Stromal cell of bone marrow (primary cell): ENCODE data around the gene CPZ.

ENCODE experiments used
- DNase-seq: peaks from one replicate; pipeline ENCODE4 v3.0.0-alpha.2; 2012; ENCODE audit warnings: low read depth

Gene CPZ

GRCh38 chr4:8595237-8596087 is 2.9 kb downstream of the CPZ start:
- no peak for DNase-seq

- DNase-seq: no peak
Measured at GRCh38 chr4:8596891-8597290, 4.3 kb downstream of the CPZ start.

- DNase-seq: no peak
Measured at GRCh38 chr4:8597319-8597718, 4.8 kb downstream of the CPZ start.

DNA sequence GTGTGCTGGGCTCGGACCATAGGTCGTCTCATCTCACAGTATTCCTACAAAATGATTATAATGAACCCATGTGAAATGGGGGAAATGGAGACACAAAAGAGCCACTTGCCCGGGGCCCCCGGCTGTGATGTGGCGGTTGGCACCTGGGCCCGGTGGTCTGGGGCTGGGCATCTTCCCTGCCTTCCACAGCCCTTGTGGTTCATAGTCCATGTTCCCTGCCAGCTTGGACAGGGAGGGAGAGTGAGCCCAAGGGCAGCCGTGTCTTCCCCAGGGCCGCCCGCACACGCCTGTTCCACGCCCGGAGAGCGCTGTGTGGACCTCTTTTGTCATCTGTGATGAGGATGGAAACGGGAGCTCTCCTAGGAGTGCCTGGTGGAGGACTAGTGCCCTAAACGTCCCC is 5.2 kb downstream of the CPZ start:
- DNase-seq: no peak

DNA sequence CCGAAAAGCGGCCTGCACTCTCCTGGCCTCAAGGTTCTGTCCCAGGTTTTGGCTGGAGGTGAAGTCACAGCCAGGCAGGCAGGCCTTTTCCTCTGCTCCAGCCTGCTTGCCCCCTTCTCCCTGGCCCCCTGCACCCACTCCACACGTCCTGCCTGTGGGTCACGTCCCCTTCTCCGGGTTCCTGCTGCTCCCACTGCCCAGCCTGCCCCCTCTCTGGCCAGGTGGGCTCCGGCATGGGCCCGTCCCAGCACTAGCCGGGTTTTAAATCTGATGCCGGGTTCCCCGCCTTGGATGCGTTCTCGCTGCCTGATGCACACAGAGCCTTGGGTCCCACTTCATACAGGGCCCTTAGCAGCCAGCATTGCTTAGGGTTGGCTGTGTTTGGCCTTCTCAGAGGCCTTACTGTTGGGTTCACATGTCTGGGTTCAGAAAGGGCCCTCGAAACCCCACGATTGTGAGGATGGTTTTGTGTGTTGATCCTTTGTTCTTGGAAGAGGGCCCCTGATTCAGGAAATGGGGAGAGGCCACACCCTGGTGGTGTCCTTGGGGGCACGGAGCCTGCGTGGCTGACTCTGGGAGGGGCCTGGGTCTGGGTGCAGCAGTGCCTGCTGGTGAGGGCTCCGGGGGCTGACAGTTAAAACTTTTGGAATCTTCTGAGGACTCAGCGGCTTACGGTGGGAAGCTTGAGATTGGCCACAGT is 6.0 kb downstream of the CPZ start:
- DNase-seq: no peak

DNA sequence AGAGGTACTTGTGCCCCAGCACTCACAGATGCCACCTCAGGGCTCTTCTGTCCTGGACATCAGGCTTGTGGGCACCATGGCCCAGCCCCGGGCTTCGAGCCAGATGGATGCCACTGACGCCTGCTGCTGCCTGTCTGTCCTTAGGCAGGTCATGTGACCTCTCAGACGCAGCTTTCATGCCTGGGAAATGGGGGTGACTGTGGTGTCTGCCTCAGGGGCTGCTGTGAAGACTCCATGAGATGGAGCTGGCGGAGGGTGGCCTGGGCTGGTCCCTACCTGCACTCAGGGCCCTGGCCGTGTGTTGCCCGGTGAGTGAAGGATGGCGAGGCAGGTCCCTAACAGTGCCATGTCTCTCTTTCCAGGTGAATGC is 6.5 kb downstream of the CPZ start:
- DNase-seq: no peak

GRCh38 chr4:8599657-8600056 is 7.1 kb downstream of the CPZ start:
- DNase-seq: peak; percentile 59

GRCh38 chr4:8600266-8600665 is 7.7 kb downstream of the CPZ start:
- DNase-seq: no peak

DNA sequence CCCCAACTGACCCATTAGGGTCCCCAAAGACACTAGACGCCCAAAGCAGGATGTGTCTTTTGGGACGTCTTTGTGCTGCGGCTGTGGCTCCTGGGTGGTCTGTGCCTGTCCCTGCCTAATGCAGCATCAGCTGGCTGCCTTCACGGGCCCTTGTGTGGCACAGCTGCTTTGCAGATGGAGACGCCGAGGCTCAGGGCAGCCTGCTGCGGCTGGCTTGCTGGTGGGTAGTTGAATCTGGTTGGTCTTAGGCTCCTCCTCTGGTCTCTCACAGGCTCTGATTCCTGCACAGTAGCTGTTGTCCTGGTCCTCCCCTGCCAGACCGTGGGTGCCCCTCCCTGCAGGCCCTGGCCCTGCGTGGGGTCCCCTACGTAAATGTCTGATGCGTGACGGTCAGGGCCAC is 8.1 kb downstream of the CPZ start:
- no peak for DNase-seq

DNA sequence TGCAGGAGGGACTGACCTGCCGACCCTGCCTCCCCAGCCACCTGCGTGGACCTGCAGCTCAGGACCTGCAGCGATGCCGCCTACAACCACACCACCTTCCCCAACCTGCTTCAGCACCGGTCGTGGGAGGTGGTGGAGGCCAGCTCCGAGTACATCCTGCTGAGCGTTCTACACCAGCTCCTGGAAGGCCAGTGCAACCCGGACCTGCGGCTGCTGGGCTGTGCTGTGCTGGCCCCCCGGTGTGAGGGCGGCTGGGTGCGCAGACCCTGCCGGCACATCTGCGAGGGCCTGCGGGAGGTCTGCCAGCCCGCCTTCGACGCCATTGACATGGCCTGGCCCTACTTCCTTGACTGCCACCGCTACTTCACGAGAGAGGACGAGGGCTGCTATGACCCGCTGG is 8.5 kb downstream of the CPZ start:
- DNase-seq: no peak

DNA sequence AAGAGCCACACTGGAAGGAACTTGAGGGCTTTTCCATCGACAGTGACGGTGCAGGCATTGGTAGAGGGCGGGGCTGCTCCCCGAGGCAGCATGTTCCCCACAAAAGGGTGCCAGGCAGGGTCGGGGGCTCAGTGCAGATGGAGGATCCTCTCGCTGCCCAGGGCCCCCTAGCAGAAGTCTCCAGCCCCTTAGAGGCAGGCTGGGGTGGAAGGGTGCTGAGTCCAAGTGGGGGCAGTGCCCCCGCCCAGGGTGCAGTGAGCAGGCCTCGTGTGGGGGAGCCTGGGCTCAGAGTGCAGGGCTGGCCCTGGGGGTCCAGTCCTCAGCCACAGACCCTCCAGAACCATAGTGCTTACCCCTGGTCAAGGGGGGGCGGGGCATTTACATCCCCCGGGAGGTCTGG is 9.0 kb downstream of the CPZ start:
- no peak for DNase-seq

- DNase-seq: no peak
Measured at GRCh38 chr4:8602686-8603430, 10.3 kb downstream of the CPZ start.

GRCh38 chr4:8603931-8604330 is 11.4 kb downstream of the CPZ start:
- no peak for DNase-seq

DNA sequence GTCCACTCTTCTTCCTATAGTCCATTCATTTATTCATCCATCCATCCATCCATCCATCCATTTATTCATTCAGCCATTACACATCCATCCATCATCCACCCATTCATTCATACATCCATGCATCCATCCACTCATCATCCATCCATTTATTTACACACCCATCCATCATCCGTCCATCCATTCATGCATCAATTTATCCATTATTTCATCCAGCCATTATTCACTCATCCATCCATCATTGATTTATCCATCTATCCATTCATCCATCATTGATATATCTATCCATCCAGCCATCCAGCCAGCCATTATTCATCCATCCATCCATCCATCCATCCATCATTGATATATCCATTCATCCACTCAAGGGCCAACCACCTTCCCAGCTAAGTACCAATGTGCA is 12.7 kb downstream of the CPZ start:
- no peak for DNase-seq

GRCh38 chr4:8606476-8606875 is 13.9 kb downstream of the CPZ start:
- DNase-seq: no peak

- DNase-seq: no peak
Measured at GRCh38 chr4:8606966-8607365, 14.4 kb downstream of the CPZ start.

- no peak for DNase-seq
Measured at GRCh38 chr4:8607603-8608481, 15.3 kb downstream of the CPZ start.

DNA sequence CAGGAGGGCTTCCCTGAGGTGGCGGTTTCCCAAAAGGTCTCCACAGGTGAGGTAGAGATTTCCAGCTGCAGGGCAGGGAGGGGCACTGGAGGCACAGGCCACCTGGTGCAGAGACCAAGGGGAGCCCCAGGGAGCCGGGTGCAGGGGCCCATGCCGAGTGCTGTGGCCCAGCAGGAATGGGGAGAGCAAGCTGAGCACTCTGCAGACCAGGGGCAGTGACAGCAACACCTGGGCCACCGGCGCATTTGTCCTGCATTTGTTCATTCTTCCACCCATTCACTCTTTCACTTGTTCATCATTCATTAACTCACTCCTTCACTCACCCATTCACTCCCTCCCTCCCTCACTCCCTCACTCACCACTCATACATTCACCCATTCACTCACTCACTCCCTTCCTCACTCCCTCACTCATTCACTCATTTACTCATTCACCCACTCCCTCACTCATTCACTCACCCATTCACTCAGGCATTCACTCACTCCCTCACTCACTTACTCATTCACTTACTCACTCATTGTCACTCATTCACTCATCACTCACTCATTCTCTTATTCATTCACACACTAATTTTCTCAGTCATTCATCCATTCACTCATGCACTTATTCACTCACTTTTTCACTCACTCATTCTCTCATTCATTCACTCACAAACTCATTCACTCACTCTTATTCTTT is 16.3 kb downstream of the CPZ start:
- no peak for DNase-seq

DNA sequence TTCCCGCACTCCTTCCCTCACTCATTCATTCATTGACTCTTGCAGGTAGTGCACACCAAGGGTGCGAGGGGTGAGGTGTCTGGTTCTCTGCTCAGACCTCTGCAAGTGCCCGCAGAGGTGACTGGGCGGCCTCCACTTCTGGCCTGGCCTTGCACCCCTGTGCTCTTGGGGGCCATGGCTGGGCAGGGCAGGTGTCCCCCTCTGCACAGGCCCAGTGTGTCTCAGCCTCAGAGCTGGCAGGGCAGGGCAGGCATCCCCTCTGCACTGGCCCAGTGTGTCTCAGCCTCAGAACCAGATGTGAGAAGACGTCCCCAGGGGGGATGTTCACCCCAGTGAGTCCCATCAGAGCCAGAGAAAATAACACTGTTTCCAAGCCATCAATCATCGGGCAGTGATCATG is 16.8 kb downstream of the CPZ start:
- no peak for DNase-seq

DNA sequence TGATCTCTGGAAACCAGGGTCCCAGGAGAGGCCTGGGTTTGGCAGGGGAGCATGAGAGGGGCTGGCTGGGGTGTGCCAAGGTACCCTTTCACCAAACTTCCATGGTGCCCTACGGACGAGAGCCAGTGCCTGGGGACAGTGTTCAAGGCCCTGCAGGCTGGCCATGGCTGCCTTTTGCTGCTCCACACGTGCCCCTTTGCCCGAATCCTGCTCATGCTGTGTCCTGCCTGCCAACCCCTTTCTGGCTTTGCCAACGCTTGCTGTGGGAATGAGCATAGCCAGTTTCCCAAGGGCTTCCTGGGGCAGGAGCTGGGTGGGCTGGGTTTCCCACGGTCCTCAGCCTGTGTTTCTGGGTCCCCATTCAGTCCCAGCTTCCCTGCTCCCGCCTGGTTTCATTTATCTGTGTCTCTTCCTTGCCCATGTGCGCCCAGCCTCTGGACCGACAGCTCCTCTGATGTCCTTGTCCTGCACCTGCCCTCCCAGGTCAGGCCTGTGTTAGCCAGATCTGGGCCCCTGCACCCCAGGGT is 17.3 kb downstream of the CPZ start:
- DNase-seq: no peak
